Lower leg skin (tissue), 4 donors: Measurements from ENCODE around the gene NMU. TPM values are rescaled to one million over a fixed set of nuclear protein-coding genes. Genes with fewer than 3 reads are reported as not detected.
"Not testable (repeated sequence)": the region's sequence is repeated elsewhere in the genome, so short reads cannot be mapped to it uniquely, and the experiment has no call there.

ENCODE experiments used
- DNase-seq, 2 donors: peaks; one replicate each; pipeline ENCODE4 v3.0.0-alpha.2; 2019; ENCODE audit warnings: low spot score in 2 of 2
- H3K4me3 ChIP-seq: fragments of 200-600 bp; sonication (generic); 2 replicates; pipeline ENCODE4 v1.5.1; 2017; ENCODE audit warnings: mild to moderate bottlenecking, low read depth; ENCODE audit not compliant: poor library complexity, severe bottlenecking
- CTCF ChIP-seq, 3 donors: fragments of 450-650 bp; IDR thresholded peaks; one replicate each; pipeline ENCODE4 v1.5.1; 2016; ENCODE audit warnings: antibody characterized with exemption in 3 of 3, mild to moderate bottlenecking in 3 of 3, moderate library complexity in 2 of 3
- POLR2A ChIP-seq, 2 donors: fragments of 450-650 bp; IDR thresholded peaks; one replicate each; pipeline ENCODE4 v1.6.1; 2016 to 2017; ENCODE audit warnings: antibody characterized with exemption in 2 of 2, mild to moderate bottlenecking in 1 of 2, moderate library complexity in 1 of 2
- WGBS, 2 donors: methylation state at CpG; one replicate each; pipeline ENCODE4 v1.1.5; 2018; 5-methylcytosine and 5-hydroxymethylcytosine counted together
- intact Hi-C: fragments of 100-400 bp; cut with DNase I; formaldehyde crosslinking; loops from one replicate; pipeline ENCODE4 v1.15.0; 2023; ENCODE audit warnings: low total_unique reads
- total RNA-seq, 4 donors: library from RNA; depleted of rRNA; stranded (reverse); fragments of >200 nt; gene quantifications; one replicate each; pipeline ENCODE4 v1.1.0, GENCODE V29; 2016

The NMU gene
- total RNA-seq, 4 donors from 2014 or later = 21.7 to 30.3 (median 26.7) TPM

GRCh38 chr4:55568905-55569504, 67.1 kb downstream of the NMU start:
- 90 to 92% methylated on average over 1 of the region's 1 CpG for WGBS, 2 donors
- TF ChIP-seq CTCF (IDR thresholded peaks at IDR 0.05) (no peak), POLR2A (IDR thresholded peaks at IDR 0.05) (no peak)
- no peak overlapping the region for H3K4me3 ChIP-seq
- no peak for DNase-seq
- intact Hi-C loops = no loop called here

- TF ChIP-seq POLR2A (IDR thresholded peaks at IDR 0.05) = no peak
- DNase-seq = no peak
- intact Hi-C loops = no loop called here
- no peak overlapping the region for H3K4me3 ChIP-seq
- WGBS, 2 donors = 92% methylated on average over 1 of the region's 1 CpG
Observed at GRCh38 chr4:55561889-55562288, 74.2 kb downstream of the NMU start.

GRCh38 chr4:55560096-55560495, 76.0 kb downstream of the NMU start:
- intact Hi-C loops = no loop called here
- TF ChIP-seq POLR2A (IDR thresholded peaks at IDR 0.05) (no peak), CTCF (IDR thresholded peaks at IDR 0.05) (no peak)
- WGBS, 2 donors = 86 to 90% methylated on average over 3 of the region's 3 CpGs
- no peak overlapping the region for H3K4me3 ChIP-seq
- DNase-seq = no peak

GRCh38 chr4:55554453-55555030, 81.6 kb downstream of the NMU start:
- WGBS, 2 donors = 36 to 46% methylated on average over 2 of the region's 2 CpGs
- intact Hi-C loops = no loop called here
- DNase-seq = no peak
- TF ChIP-seq POLR2A (IDR thresholded peaks at IDR 0.05) (no peak), CTCF (IDR thresholded peaks at IDR 0.05) (no peak)
- H3K4me3 ChIP-seq = no peak overlapping the region

- intact Hi-C loops = no loop called here
- no peak overlapping the region for H3K4me3 ChIP-seq
- no peak for DNase-seq
- WGBS, 2 donors = 49 to 55% methylated on average over 10 of the region's 10 CpGs
- no peak for TF ChIP-seq CTCF (IDR thresholded peaks at IDR 0.05)
- no peak for TF ChIP-seq POLR2A (IDR thresholded peaks at IDR 0.05)
Observed at GRCh38 chr4:55553441-55554201, 82.5 kb downstream of the NMU start.

GRCh38 chr4:55551964-55552363, 84.1 kb downstream of the NMU start:
- DNase-seq, H3K4me3 ChIP-seq, intact Hi-C loops: not testable (repeated sequence)
- 90 to 91% methylated on average over 6 of the region's 6 CpGs for WGBS, 2 donors
